Spleen (tissue), 11 donors: ENCODE measurements around the gene IL1RAPL2. TPM values are rescaled to one million over a fixed set of nuclear protein-coding genes. Genes with fewer than 3 reads are reported as not detected.

Experiments
- DNase-seq: peaks from one replicate; pipeline ENCODE4 v3.0.0-alpha.2; 2020
- H3K27ac ChIP-seq, 8 donors: fragments of 200-600 bp; sonication (generic) in 7 of 8; 1 replicate in 4 of 8; 2 replicates in 4 of 8; pipeline versions ENCODE4 v1.5.0 to v1.8.0; 2016 to 2021; ENCODE audit warnings: inconsistent platforms in 4 of 8, mild to moderate bottlenecking in 4 of 8, moderate library complexity in 1 of 8
- H3K27me3 ChIP-seq, 7 donors: fragments of 200-600 bp; sonication (generic) in 6 of 7; replicated peaks in 1 of 7; 1 replicate in 4 of 7; 2 replicates in 3 of 7; pipeline versions ENCODE4 v1.5.0 to v1.8.0; 2016 to 2021; ENCODE audit warnings: inconsistent platforms in 3 of 7, mild to moderate bottlenecking in 1 of 7
- H3K36me3 ChIP-seq, 6 donors: fragments of 200-600 bp; sonication (generic) in 5 of 6; 1 replicate in 4 of 6; 2 replicates in 2 of 6; pipeline versions ENCODE4 v1.5.0 to v1.8.0; 2016 to 2021; ENCODE audit warnings: inconsistent platforms in 2 of 6
- H3K4me1 ChIP-seq, 6 donors: fragments of 200-600 bp; sonication (generic) in 5 of 6; 1 replicate in 3 of 6; 2 replicates in 3 of 6; pipeline versions ENCODE4 v1.5.0 to v1.8.0; 2016 to 2021; ENCODE audit warnings: inconsistent platforms in 3 of 6
- H3K4me3 ChIP-seq, 8 donors: fragments of 200-600 bp; sonication (generic) in 7 of 8; 1 replicate in 4 of 8; 2 replicates in 4 of 8; pipeline versions ENCODE4 v1.5.0 to v1.8.0; 2016 to 2021; ENCODE audit warnings: inconsistent platforms in 4 of 8, mild to moderate bottlenecking in 4 of 8, moderate library complexity in 2 of 8
- H3K9me3 ChIP-seq, 8 donors: fragments of 200-600 bp; sonication (generic) in 7 of 8; 1 replicate in 4 of 8; 2 replicates in 4 of 8; pipeline versions ENCODE4 v1.5.0 to v1.8.0; 2016 to 2021; ENCODE audit warnings: inconsistent platforms in 4 of 8
- CTCF ChIP-seq, 11 experiments: fragments of 200-600 bp in 7 of 11; fragments of 450-650 bp in 4 of 11; sonication (generic) in 4 of 11; IDR thresholded peaks in 8 of 11; conservative IDR thresholded peaks in 3 of 11; 1 replicate in 7 of 11; 2 replicates in 4 of 11; pipeline versions ENCODE4 v1.4.0 to v1.8.0; 2016 to 2021; ENCODE audit warnings: antibody characterized with exemption in 11 of 11, inconsistent platforms in 4 of 11, mild to moderate bottlenecking in 1 of 11
- POLR2A ChIP-seq, 3 donors: fragments of 450-650 bp; IDR thresholded peaks; one replicate each; pipeline ENCODE4 v1.5.1; 2017; ENCODE audit warnings: antibody characterized with exemption in 3 of 3, mild to moderate bottlenecking in 1 of 3
- POLR2AphosphoS5 ChIP-seq, 3 donors: sonication (generic); formaldehyde crosslinking; IDR thresholded peaks; one replicate each; pipeline ENCODE4 v1.5.1; 2017; ENCODE audit warnings: antibody characterized with exemption in 3 of 3
- WGBS, 5 donors: extraction: QIAGEN DNeasy Blood & Tissue Kit in 3 of 5; methylation state at CpG; one replicate each; pipeline versions ENCODE4 v1.1.5 to v1.1.7; 2013 to 2018; 5-methylcytosine and 5-hydroxymethylcytosine counted together
- intact Hi-C: fragments of 100-400 bp; cut with DNase I; formaldehyde crosslinking; loops from one replicate; pipeline ENCODE4 v1.15.0; 2023; ENCODE audit warnings: low total_unique reads
- polyA plus RNA-seq, 3 donors: library from polyadenylated mRNA; stranded (reverse); fragments of 200-250 nt; gene quantifications; one replicate each; pipeline ENCODE4 v1.2.1, GENCODE V29; 2013
- total RNA-seq, 7 donors: library from RNA; depleted of rRNA in 3 of 7; stranded (reverse); fragments of >200 nt in 3 of 7; fragmentation: NEBNext Ultra II Directional in 4 of 7; extraction: Animal tissue kit (Norgen Biotek cat#: 25700) in 4 of 7; gene quantifications; one replicate each; pipeline versions ENCODE4 v1.1.0 to v1.2.1, GENCODE V29; 2016 to 2021
- donor health status: healthy with polysubstance abuse.
- donor health status: DM: no; HTN: no; CAD: no; lungs with moderate emphysema.
- donor health status: DM: no; HTN: no; CAD: no.
- donor health status: Bipolar disorder and iron deficiency.
- donor health status: healthy.
- donor health status: DM: no; HTN: no; CAD: no.
- donor health status: DM: yes; HTN: yes; CAD: no.

Gene IL1RAPL2
- total and polyA plus RNA-seq, 10 donors = not detected

- no peak overlapping the region for H3K27ac ChIP-seq
- H3K4me1 ChIP-seq = no peaks in the 10 kb centered on the region
- no peak overlapping the region for H3K4me3 ChIP-seq
- intact Hi-C loops = no loop called here
- H3K9me3 ChIP-seq = no peaks in the 10 kb centered on the region
- TF ChIP-seq POLR2AphosphoS5 (IDR thresholded peaks at IDR 0.05) = no peak
- no peak for TF ChIP-seq POLR2A (IDR thresholded peaks at IDR 0.05)
- no peak for TF ChIP-seq CTCF (IDR thresholded peaks at IDR 0.05 in 8 of 11, conservative IDR thresholded peaks at IDR 0.05 in 3 of 11)
- no peak for DNase-seq
- no peaks in the 10 kb centered on the region for H3K27me3 ChIP-seq
- H3K36me3 ChIP-seq = no peaks in the 10 kb centered on the region
These were observed 568.3 kb downstream of the IL1RAPL2 start for GRCh38 chrX:105134273-105134672.

GRCh38 chrX:105136786-105137185 is 570.8 kb downstream of the IL1RAPL2 start:
- no peaks in the 10 kb centered on the region for H3K9me3 ChIP-seq
- H3K4me3 ChIP-seq = no peak overlapping the region
- no peak for TF ChIP-seq POLR2AphosphoS5 (IDR thresholded peaks at IDR 0.05)
- TF ChIP-seq CTCF (IDR thresholded peaks at IDR 0.05 in 8 of 11, conservative IDR thresholded peaks at IDR 0.05 in 3 of 11) = no peak
- TF ChIP-seq POLR2A (IDR thresholded peaks at IDR 0.05) = no peak
- no peaks in the 10 kb centered on the region for H3K27me3 ChIP-seq
- no peaks in the 10 kb centered on the region for H3K36me3 ChIP-seq
- intact Hi-C loops = no loop called here
- no peak for DNase-seq
- H3K4me1 ChIP-seq = no peaks in the 10 kb centered on the region
- no peak overlapping the region for H3K27ac ChIP-seq

- Histone ChIP-seq H3K4me1 (no peaks in the 10 kb centered on the region), H3K4me3 (no peak overlapping the region), H3K36me3 (no peaks in the 10 kb centered on the region), H3K27me3 (no peaks in the 10 kb centered on the region), H3K27ac (no peak overlapping the region), H3K9me3 (no peaks in the 10 kb centered on the region)
- TF ChIP-seq CTCF (IDR thresholded peaks at IDR 0.05 in 8 of 11, conservative IDR thresholded peaks at IDR 0.05 in 3 of 11) = no peak
- no peak for TF ChIP-seq POLR2A (IDR thresholded peaks at IDR 0.05)
- no peak for TF ChIP-seq POLR2AphosphoS5 (IDR thresholded peaks at IDR 0.05)
- intact Hi-C loops = no loop called here
- no peak for DNase-seq
- 58 to 88% (median 83%) methylated on average over 1 of the region's 1 CpG for WGBS, 5 donors
These were observed 584.0 kb downstream of the IL1RAPL2 start for GRCh38 chrX:105150036-105150435.

DNA sequence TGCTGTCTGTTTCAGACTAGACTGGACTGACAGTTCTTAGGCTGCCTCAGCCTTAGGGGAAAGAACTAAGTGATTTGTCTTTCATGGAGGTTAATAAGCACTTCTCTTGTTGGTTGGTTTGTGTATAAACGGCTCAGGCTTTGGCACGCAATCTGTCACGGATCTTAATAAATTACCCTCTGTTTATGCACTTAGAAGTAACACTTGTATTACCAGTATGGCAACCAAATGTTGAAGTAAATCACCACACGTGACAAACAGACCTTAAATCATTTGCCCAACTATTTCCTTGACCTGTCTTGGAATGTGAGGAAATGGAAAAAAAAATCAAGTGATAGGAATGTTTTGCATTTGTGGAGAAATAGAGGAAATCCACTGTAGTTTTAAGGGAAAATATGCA is 584.6 kb downstream of the IL1RAPL2 start:
- H3K4me3 ChIP-seq = no peak overlapping the region
- 5 to 34% (median 23%) methylated on average over 4 of the region's 4 CpGs for WGBS, 5 donors
- no peak for TF ChIP-seq POLR2AphosphoS5 (IDR thresholded peaks at IDR 0.05)
- no peak for TF ChIP-seq CTCF (IDR thresholded peaks at IDR 0.05 in 8 of 11, conservative IDR thresholded peaks at IDR 0.05 in 3 of 11)
- no peak for TF ChIP-seq POLR2A (IDR thresholded peaks at IDR 0.05)
- H3K27me3 ChIP-seq = no peaks in the 10 kb centered on the region
- H3K9me3 ChIP-seq = no peaks in the 10 kb centered on the region
- intact Hi-C loops = no loop called here
- H3K4me1 ChIP-seq = no peaks in the 10 kb centered on the region
- no peak for DNase-seq
- no peak overlapping the region for H3K27ac ChIP-seq
- no peaks in the 10 kb centered on the region for H3K36me3 ChIP-seq
